AG08395 (cell line): ENCODE measurements around the gene KRT36.

Source experiments
- DNase-seq: peaks from one replicate; pipeline ENCODE4 v3.0.0; 2012; ENCODE audit warnings: mixed read lengths, low spot score

The KRT36 gene

DNA sequence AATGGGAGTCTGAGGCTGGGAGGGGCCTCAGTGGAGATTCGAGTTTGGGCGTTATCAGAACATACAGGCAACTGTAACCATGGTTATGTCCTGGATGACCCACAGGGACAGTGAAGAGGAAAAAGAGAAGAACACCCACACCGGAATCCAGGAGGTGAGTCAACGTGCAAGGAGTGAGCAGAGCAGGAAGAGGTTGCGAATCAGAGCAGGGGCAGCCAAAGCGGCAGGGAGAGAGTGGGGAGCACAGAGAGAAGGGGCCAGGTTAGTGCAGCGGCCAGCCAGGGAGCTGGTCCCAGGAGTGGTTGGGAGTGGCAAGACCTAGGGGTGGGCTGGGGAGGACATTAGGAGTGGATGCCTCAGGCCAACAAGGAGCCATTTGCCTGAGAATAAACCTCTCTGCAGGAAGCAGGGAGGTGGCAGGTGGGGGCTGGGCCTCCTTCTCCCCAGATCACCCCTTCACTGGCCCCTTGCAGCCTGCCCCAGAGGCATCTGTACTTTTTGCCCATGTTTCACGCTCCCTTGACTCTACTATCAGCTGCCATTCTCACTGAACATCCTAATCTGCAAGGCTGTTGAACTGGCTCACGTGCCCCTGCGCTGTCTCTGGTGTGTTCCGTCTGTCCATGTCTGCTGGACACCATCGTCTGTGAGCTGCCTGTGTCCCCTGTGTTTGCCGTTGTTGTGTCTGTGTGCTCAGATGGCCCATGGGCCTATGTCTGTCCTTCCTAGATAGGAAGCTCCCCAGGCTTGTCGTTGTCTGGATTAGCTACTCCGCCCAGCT, 10.6 kb upstream of the KRT36 start:
- DNase-seq = peak; percentile 73

DNA sequence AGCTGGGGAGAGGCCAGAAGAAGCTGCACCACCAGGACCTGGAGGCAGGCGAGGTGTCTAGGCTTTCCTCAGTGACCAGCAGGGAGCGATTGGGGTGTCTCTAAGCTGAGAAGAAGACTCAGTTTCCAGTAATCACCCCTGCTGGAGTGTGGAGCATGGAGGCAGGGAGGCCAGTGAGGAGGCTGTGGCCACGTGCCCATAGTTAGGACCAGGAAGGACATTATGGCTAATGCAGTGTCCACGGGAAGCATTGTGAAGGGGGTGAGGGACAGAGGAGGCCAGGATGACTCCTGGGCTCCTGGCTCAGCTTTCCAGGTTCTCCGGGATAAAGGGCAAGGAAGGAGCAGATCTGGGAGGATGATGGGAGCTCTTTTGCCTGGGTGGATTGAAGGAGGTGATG, 10.0 kb upstream of the KRT36 start:
- no peak for DNase-seq

DNA sequence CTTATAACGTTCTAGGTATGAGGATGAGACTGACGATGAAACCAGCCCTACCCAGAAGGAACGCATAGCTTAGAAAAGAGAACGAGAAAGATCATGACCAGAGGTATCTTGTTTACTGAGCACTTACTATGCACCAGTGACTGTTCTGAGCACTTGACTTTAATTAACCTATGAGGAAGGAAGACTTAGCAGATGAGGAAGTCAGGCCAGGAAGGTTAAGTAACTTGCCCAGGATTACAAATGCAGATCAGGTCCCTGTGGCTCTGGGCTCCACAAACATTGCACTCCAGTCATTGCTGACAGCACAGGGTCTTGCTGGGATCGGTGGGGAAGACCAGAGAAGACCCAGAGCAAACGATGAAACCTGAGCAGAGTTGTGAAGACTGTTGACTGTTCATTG, 8.6 kb upstream of the KRT36 start:
- no peak for DNase-seq

DNA sequence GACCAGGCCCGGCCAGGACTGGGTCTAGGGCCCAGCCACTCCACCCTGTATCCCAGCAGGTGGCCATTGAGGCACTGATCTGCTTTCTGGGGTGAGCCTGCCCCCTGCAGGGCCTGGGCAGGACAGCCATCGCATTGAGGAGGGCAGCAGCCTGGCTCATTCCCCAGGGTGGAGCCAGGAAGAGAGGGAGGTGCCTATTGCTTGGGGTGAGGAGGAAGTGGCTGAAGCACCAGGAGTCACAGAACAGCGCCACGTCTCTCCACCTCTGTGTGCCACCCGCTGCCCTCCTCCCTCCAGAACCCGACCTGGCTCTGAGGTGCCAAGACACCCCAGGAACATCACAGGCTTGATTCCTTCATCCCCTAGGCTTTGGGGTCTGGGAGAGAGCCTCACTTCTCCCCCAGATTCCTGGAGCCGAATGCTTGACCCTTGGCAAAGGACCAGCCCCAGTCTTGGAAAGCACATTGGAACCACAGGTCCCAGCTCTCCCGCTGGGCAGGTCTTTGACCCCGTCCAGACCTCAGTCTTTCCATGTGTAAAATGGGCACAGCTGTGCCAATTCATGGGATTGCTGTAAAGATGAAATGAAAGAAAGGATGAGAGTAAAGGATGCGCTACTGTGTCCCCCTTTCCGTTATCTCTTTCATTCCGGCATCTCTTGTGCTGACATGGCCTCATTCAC, 7.2 kb upstream of the KRT36 start:
- DNase-seq = peak; percentile 92

DNA sequence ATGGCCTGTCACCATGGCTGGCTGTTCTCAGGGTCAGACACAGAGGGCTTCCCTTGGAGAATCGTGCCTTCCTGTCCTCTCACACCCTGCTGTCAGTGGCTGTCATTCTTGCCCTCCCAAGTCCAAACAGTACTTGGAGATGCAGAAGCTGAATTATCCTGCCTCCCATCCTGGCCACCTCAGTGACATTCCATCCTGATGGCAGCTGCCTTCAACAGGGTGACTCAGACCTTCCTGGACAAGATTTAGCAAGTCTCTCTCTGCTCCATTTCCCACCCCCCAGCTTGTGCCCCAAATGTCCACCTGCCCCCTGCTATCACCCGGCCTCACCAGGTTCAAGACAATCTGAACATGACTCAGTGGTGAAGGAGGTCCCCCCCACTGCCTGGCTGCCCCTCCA, 4.8 kb upstream of the KRT36 start:
- DNase-seq = peak; percentile 53

DNA sequence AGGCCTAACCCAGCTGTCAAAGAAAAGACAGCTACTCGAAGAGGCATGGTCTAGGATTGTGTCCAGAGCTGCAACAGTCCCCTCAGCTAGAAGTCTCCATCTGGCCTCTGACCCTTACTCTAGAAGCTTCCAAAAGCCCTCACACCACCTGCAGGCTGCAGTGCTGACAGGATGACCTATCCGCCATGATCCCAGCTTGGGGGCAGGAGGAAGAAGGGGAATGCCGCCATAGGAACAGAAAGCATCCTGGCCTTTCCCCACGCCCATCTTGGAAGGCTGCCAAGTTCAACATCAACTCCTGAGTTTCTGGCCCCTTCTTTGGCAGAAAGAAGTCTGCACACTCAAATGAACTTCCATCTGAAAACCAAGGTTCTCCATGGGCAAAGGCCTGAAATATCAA, 3.1 kb upstream of the KRT36 start:
- no peak for DNase-seq

DNA sequence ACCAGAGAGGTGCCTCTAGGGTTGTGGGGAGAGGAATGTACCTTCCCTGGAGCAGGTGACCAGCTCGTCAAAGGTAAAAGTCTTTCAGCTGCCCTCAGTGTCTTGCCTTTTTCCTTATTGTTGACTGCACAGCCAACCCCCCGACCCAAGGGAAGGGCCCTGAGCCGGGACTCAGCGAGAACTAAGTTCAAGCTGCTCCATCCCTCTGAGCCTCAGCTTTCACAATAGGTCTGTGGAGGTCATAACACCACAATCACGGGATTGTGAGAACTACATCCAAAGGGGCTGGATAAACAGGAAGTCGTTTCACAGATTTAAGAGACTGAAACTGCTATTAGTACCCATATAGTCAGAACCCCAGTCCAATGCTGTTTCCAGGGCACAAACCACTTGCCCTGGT, 2.6 kb upstream of the KRT36 start:
- no peak for DNase-seq

DNA sequence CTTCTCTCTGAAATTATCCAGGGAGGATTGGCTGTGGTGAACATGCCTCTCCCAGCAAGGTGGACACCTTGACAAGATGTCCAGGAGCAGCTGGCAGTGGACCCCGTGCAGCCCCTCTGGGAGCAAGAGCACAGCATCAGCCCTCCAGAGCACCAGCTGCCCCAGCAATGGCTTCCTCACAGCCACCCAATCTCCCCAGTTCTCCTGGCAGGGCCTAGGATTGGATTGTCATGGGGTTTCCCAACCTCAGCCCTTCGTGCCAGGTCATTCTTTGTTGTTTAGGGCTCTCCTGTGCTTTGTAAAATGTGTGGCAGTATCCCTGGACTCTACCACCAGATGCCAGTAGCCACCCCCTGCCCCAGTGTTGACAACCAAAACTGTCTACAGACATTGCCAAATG, 1.8 kb upstream of the KRT36 start:
- DNase-seq = no peak

DNA sequence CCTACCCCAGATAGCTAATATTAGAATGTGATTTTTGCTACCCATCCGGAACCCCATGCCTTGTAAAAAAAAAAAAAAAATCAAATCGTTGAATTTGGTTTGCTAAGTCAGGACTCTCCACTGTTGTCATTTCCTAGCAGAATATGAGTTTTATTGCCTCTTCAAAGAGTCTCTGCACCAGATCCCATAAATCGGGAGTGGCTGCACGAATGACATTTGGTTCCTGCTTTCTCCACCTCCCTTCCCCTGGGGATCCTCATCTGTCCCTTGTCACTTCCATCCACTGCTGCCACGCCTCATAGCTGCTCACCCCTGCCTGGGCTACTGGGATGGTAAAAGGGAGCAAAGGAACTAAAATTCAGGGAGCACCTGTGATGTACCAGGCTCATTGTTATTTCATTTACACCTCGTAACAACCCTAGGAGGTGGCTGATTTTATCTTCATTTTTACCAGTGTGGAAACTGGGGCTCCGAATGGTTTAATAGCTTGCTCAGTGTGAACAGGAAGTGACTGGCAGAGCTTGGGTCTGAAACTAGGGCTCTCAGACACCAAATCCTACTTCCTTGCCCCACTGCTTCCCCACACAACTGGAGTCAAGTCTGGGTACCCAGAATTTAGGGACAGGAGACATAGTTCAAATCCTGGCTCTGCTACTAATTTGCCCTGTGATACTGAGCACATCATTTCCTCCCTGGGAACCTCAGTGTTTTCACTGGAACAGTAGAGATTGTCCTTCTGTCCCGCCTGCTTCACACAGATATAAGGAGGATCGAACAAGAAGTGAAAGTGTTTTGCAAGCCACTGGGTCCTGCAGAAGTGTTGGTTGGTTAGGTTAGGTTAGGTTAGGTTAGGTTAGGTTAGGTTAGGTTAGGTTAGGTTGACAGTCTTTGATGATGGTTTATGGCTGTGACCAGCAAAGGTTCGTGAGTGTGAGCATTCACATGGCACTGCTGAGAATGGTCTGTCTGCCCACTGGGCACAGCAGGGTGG, 585 bp upstream of the KRT36 start:
- DNase-seq = no peak

DNA sequence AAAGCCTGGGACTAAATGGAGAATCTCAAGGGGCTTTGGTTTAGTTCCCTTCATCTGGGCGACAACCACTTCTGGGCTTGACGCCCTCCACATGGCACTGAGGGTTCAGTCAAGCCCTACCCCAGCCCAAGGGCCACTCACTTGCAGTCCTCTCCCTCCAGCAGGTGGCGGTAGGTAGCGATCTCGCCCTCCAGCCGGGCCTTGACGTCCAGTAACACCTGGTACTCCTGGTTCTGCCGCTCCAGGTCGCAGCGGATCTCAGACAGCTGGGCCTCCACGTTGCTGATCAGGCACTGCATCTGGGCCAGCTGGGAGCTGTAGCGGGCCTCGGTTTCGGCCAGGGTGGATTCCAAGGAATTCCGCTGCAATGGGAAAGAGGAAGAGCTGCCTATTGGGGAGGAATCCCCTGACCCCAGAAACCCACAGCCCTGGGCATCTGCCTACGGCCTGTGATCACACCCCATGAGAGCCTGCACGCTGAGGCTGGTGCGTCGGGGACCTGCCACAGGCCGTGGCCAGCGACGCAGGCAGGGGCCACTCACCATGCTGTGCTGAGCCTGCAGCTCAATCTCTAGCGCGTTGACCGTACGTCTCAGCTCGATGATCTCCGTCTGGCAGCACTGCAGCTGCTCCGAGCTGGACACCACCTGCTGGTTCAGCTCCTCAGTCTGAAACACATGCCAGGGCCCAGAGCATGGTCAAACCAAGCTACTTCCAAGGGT, 2.7 kb downstream of the KRT36 start:
- DNase-seq = no peak

DNA sequence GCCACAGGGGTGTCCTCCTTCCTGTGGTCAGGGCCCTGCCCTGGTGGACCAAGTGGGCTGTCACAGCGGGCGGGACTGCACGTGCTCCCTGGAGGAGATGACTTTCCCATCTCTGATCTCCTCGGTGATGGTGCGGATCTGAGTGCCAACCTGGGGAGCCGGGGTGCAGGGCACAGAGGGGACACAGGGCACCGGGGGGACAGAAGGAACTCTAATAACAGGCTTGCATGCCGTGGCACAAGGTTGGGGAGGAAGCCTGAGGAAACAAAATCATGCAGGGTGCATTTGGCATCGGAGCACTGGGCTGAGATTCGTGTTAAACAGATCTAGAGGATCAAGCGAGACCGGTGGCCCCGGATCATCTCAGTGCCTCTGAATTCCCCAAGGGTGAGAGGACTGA, 3.4 kb downstream of the KRT36 start:
- no peak for DNase-seq

DNA sequence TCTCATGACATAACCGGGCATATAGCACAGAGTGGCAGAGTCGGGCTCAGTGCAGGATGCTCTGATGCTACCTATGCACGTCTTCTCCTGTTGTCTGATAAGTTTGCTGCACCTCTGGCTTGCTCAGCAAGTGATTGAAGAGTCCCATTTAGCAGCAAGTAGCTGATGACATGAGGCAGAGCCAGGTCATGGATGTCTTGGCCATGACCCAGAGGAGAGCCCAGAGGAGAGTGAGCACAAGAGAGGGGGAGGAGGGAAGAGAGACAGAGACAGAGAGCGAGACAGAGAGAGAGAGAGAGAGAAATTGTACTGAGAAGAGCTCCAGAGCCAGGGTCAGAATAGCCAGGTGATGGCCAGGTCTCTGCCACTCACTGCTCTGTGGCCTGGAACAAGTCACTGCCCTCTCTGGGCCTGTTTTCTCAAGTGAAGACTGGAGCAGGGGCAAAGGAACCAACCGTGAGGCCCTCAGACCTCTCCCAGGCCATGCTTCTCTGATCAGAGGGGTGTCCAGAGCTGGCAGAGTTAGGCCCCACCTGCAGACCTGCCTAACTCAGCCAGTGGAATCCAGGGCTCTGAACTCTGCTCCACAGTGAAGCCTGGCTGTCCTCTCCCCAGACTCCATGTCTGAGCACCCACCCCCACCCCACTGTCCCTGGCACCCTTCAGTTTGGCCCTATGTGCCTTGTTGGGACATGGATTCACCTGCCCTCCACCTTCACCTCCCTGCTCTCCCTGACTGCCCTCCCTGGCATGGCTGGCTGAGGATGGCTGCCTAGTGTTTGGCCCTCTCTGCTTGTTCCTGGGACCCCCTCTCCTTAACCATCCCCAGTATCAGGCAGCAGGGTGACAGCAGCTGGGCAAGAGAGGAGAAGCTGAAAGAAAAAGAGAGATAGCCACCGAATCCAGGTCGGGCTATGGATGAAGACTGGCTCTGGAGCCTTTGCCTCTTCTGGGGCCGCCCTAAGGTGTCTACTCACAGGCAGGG, 4.5 kb downstream of the KRT36 start:
- no peak for DNase-seq

DNA sequence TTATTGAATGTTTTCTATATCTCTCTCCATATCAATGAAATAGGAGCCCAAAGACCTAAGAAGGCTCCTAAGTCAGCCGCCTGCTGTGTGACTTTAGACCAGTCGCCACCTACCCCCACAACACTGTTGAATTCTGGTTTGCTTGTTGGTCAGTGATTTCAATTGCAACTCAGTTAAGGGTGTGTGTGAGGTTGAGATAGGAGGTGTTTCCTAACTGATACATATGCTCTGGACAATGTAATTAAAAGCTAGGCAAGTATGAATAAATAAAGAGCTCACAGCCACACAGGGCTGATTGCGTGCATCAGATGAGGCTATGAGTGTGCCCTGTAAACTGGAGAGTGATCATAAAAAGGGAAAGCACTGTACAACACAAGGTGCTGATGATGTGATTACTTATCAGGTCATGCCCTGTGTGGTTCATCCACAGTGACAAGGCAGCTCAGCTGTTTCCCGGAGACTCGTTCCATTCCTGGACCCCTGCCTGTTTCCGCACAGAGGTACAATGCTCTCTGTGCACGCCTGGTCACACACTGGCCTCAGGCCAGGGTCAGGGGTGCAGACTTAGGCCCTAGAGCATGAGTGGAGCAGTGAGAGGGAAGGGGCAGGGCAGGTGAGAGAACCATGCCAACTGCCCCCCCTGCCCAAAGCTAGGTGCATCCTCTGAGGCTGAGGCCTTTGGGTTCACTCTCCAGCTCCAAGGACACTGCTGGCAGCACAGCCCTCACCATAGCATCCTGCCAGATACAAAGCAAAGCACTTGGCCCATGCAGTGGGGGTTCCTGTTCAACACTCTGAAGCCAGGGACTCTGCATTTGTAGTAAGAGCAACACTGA, 5.5 kb downstream of the KRT36 start:
- no peak for DNase-seq

DNA sequence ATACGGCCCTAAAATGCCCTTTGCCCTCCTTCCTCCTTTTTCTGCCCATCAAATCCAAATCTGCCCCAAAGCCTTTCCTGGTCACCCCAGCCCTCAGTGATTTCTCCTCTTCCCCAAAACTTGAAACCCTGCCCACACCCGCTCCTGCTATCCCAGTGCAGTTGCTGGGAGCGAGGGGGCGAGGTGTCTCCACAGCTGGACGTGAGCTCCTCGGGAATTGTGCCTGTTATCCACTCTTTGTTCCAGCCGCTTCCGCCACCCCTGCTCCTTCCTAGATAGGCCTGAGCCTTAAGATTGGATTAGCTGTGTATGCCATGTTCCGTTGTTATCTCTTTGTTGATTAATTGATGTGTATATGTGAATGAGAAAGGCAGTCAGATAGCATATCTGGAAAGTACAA, 6.2 kb downstream of the KRT36 start:
- DNase-seq = no peak

DNA sequence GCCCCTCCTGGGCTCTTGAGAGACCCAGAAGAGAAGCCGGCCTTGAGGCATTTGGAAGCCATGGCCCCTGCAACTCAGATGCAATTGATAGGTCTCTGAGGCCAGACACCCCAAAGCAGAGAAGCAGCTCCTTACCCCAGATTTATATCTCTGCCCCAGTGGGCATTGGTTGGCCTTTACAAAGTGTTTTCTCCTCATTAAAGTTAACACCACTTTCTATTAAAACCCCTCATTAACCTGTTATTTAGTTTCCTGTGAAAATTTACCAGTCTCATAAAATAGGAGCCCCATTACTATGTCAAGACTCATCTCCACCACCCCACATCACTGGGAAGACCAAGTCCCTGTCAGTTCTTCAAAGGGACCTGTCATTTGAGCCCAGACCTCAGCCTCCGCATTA, 8.7 kb downstream of the KRT36 start, which contains the start of gene KRT35:
TSS of gene KRT35 (minus strand) at position 116 of the 400 bp plus-strand sequence. CDS start at position 62, 54 bp downstream.
- no peak for DNase-seq

DNA sequence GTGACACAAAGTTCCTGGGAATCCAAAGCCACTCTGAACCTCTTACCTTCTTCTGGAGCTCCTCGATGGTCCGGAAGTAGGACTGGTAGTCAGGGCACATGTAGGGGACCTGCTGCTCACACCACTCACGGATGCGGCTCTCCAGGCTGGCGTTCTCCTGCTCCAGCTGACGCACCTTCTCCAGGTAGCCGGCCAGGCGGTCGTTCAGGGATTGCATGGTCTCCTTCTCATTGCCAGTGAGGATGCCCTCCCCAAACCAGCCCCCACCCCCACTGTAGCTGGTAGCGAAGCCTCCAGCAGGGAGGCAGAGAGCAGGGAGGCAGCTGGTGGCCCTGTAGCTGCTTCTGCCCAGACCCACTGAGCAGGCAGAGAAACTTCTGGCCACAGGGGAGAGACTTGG, 9.1 kb downstream of the KRT36 start:
- DNase-seq = no peak

DNA sequence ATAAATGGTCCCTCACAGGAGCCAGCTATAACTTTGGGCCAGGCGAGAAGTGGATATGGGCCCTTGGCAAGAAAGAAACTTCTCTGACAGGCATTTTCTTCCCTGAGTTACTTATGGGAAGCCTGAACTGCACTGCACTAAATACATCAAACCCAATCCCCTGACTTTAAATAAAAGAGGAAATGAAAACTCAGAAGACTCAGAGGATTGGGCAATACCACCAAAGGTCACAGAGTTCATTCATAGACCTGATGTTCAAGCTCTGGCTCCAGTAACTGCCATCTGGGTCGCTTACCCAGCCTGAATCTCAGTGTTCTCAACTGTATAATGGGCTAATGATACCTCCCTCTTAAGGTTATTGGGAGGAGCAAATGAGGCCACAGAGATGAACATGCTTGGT, 9.6 kb downstream of the KRT36 start:
- DNase-seq = no peak

DNA sequence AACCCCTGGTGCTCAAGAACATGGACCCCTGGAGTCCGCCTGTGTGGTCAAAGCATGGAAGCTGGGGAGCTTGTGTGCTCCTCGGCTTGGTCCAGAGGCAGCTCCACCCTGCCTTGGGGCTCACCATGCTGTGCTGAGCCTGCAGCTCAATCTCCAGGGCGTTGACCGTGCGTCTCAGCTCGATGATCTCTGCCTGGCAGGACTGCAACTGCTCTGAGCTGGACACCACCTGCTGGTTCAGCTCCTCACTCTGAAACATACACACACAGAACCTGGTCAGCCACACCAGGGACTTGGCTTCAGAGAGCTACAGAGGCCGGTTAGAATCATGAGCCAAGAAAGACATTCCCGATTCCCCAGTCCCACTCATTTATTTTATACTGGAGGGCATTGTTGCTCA, 11.5 kb downstream of the KRT36 start:
- DNase-seq = no peak
